ENCODE data around the gene PAWR. TPM values are rescaled to one million over a fixed set of nuclear protein-coding genes. Genes with fewer than 3 reads are reported as not detected.

Gene PAWR
- total and polyA plus RNA-seq, 2 of the 13 experiments (the other 11 are each of a cell fraction or from before 2014, with no cell fraction given): 29.1 to 36.1 TPM

- TF ChIP-seq HINFP (CRISPR knock-in tag; IDR thresholded peaks at IDR 0.05; ENCODE audit: low read depth) (no peak), ZFP82 (CRISPR knock-in tag; IDR thresholded peaks at IDR 0.05; ENCODE audit: borderline replicate concordance) (no peak), HNF4A (CRISPR knock-in tag; IDR thresholded peaks at IDR 0.05) (peak; percentile 72), KDM6A (CRISPR knock-in tag; IDR thresholded peaks at IDR 0.05; ENCODE audit: low read depth) (0 out of 2 replicates have a peak, but pooled peaks have one; percentile 19), ZNF281 (CRISPR knock-in tag; IDR thresholded peaks at IDR 0.05; ENCODE audit: borderline replicate concordance) (no peak), ZNF275 (CRISPR knock-in tag; IDR thresholded peaks at IDR 0.05; ENCODE audit: borderline replicate concordance) (no peak), SOX5 (CRISPR knock-in tag; IDR thresholded peaks at IDR 0.05; ENCODE audit: borderline replicate concordance) (peak; percentile 92), ZNF839 (CRISPR knock-in tag; IDR thresholded peaks at IDR 0.05; ENCODE audit: borderline replicate concordance) (no peak), RARA (CRISPR knock-in tag; IDR thresholded peaks at IDR 0.05) (peak; percentile 22; the same call in 1 of the 2 replicates), AGO1 (IDR thresholded peaks at IDR 0.05; ENCODE audit: low read depth, low read length, poor library complexity, severe bottlenecking) (no peak), ZSCAN29 (CRISPR knock-in tag; conservative IDR thresholded peaks at IDR 0.05) (no peak), MIER3 (CRISPR knock-in tag; IDR thresholded peaks at IDR 0.05; ENCODE audit: borderline replicate concordance) (0 out of 2 replicates have a peak, but pooled peaks have one; percentile 14), GATAD2A (CRISPR knock-in tag; IDR thresholded peaks at IDR 0.05) (peak; percentile 65; the same call in 1 of the 2 replicates), KLF16 (CRISPR knock-in tag; IDR thresholded peaks at IDR 0.05) (no peak), BCL6 (CRISPR knock-in tag; IDR thresholded peaks at IDR 0.05) (peak; percentile 42; the same call in 1 of the 2 replicates), ZNF44 (CRISPR knock-in tag; IDR thresholded peaks at IDR 0.05) (no peak), MBD4 (IDR thresholded peaks at IDR 0.05; ENCODE audit: borderline replicate concordance, low read length) (peak; percentile 37; the same call in 1 of the 2 replicates), FOXJ3 (CRISPR knock-in tag; IDR thresholded peaks at IDR 0.05; ENCODE audit: borderline replicate concordance) (0 out of 2 replicates have a peak, but pooled peaks have one; percentile 14), ZNF567 (CRISPR knock-in tag; IDR thresholded peaks at IDR 0.05; ENCODE audit: borderline replicate concordance) (no peak), ERF (CRISPR knock-in tag; IDR thresholded peaks at IDR 0.05) (no peak), FOXA1 (IDR thresholded peaks at IDR 0.05) (peak; percentile 94), FOXA1 (CRISPR knock-in tag; IDR thresholded peaks at IDR 0.05) (peak; percentile 71), NR2F6 (IDR thresholded peaks at IDR 0.05) (0 out of 2 replicates have a peak, but pooled peaks have one; percentile 24), NR2F6 (CRISPR knock-in tag; IDR thresholded peaks at IDR 0.05) (no peak), KAT7 (CRISPR knock-in tag; IDR thresholded peaks at IDR 0.05; ENCODE audit: borderline replicate concordance) (no peak), THAP11 (CRISPR knock-in tag; IDR thresholded peaks at IDR 0.05) (peak; percentile 34; the same call in 1 of the 2 replicates), ZFY (CRISPR knock-in tag; IDR thresholded peaks at IDR 0.05) (no peak), MAFF (IDR thresholded peaks at IDR 0.05; ENCODE audit: low read depth, low read length) (peak; percentile 27)
These were observed 46.9 kb downstream of the PAWR start (continued) for GRCh38 chr12:79643821-79644220.
